Peyer's patch (tissue), 4 donors: Measurements from ENCODE around the gene ACSS1. TPM values are rescaled to one million over a fixed set of nuclear protein-coding genes. Genes with fewer than 3 reads are reported as not detected.

Source experiments
- DNase-seq, 3 donors: peaks; one replicate each; pipeline ENCODE4 v3.0.0-alpha.2; 2017 to 2019
- H3K27ac ChIP-seq, 4 donors: fragments of 200-600 bp; sonication (generic); one replicate each; pipeline ENCODE4 v1.5.1; 2016 to 2019
- H3K27me3 ChIP-seq, 2 donors: fragments of 200-600 bp; sonication (generic); one replicate each; pipeline ENCODE4 v1.5.1; 2019
- H3K36me3 ChIP-seq, 3 donors: fragments of 200-600 bp; sonication (generic); one replicate each; pipeline ENCODE4 v1.5.1; 2016 to 2019
- H3K4me1 ChIP-seq, 4 donors: fragments of 200-600 bp; sonication (generic); one replicate each; pipeline ENCODE4 v1.5.1; 2016 to 2019
- H3K4me3 ChIP-seq, 4 donors: fragments of 200-600 bp; sonication (generic); 1 replicate in 3 of 4; 2 replicates in 1 of 4; pipeline ENCODE4 v1.5.1; 2016 to 2019; ENCODE audit warnings: mild to moderate bottlenecking in 1 of 4
- H3K9me3 ChIP-seq, 4 donors: fragments of 200-600 bp; sonication (generic); one replicate each; pipeline ENCODE4 v1.5.1; 2016 to 2019; ENCODE audit warnings: mild to moderate bottlenecking in 1 of 4
- POLR2A ChIP-seq, 2 donors: fragments of 450-650 bp; IDR thresholded peaks; one replicate each; pipeline ENCODE4 v1.5.1; 2017; ENCODE audit warnings: antibody characterized with exemption in 2 of 2, mild to moderate bottlenecking in 2 of 2, moderate library complexity in 2 of 2
- total RNA-seq, 4 donors: library from RNA; depleted of rRNA; stranded (reverse); fragments of >200 nt; gene quantifications; one replicate each; pipeline ENCODE4 v1.1.0, GENCODE V29; 2016
- TF ChIP-seq, protein P1 (sequence below), 6 experiments: fragments of 450-650 bp in 4 of 6; fragments of 200-600 bp in 2 of 6; sonication (generic) in 1 of 6; IDR thresholded peaks; one replicate each; pipeline ENCODE4 v1.5.1; 2017 to 2019; ENCODE audit warnings: antibody characterized with exemption in 6 of 6, mild to moderate bottlenecking in 3 of 6, moderate library complexity in 1 of 6

ACSS1 gene
- total RNA-seq, 4 donors from 2014 or later: 49.5 to 160 (median 134) TPM

DNA sequence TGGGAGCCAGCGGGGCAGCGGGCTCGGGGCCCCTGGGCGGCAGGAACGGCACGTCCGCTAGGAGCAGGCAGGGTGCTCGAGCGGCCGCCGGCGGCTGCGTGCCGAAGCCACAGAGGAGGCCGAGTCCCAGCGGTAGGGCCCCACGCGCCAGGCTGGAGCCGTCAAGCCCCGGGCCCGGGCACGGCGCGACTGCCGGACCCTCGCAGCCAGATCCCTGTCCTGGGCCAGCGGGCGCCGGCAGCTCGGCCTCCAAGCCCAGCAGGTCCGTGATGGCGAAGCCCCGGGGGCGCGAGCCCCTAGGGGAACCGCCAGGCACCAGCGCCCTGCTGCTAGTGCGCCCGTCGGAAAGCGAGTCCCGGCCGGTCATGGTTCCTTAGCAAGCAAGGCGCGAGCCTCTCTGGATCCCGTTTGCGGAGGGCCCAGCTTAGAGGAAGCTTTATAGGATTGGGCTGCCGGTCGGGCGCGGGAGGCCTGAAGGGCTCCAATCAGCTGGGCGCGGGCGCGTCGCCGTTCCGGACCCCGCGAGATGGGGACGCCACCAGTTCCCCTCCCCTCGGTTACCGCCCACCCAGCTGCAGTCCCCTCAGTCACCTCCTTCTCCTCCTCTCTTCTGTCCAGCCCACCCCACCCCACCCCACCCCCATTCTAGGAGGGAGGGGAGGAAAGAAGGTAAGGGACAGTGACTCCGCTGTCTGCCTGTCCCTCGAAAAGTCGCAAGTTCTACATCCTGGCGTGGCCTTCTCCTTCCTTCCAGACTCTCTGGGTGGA, 24.0 kb upstream of the ACSS1 start, which contains the start of gene VSX1:
Gene VSX1, minus strand, starts transcription at position 412 of the 768 bp plus-strand sequence. Its CDS starts 45 bp downstream, at position 367.
- peaks cover 0 to 40% of the 10 kb centered on the region in 2 donors for H3K27me3 ChIP-seq
- no peaks in the 10 kb centered on the region for H3K9me3 ChIP-seq
- H3K27ac ChIP-seq: no peak within 1 kb of the TSS
- no peak within 1 kb of the TSS for H3K4me3 ChIP-seq
- TF ChIP-seq, protein P1, sequence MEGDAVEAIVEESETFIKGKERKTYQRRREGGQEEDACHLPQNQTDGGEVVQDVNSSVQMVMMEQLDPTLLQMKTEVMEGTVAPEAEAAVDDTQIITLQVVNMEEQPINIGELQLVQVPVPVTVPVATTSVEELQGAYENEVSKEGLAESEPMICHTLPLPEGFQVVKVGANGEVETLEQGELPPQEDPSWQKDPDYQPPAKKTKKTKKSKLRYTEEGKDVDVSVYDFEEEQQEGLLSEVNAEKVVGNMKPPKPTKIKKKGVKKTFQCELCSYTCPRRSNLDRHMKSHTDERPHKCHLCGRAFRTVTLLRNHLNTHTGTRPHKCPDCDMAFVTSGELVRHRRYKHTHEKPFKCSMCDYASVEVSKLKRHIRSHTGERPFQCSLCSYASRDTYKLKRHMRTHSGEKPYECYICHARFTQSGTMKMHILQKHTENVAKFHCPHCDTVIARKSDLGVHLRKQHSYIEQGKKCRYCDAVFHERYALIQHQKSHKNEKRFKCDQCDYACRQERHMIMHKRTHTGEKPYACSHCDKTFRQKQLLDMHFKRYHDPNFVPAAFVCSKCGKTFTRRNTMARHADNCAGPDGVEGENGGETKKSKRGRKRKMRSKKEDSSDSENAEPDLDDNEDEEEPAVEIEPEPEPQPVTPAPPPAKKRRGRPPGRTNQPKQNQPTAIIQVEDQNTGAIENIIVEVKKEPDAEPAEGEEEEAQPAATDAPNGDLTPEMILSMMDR (IDR thresholded peaks at IDR 0.05): no peak
- no peak for TF ChIP-seq POLR2A (IDR thresholded peaks at IDR 0.05)
- peaks cover 0 to 18% (median 2%) of the 10 kb centered on the region in 4 donors for H3K4me1 ChIP-seq
- DNase-seq: no peak
- H3K36me3 ChIP-seq: no peaks in the 10 kb centered on the region

DNA sequence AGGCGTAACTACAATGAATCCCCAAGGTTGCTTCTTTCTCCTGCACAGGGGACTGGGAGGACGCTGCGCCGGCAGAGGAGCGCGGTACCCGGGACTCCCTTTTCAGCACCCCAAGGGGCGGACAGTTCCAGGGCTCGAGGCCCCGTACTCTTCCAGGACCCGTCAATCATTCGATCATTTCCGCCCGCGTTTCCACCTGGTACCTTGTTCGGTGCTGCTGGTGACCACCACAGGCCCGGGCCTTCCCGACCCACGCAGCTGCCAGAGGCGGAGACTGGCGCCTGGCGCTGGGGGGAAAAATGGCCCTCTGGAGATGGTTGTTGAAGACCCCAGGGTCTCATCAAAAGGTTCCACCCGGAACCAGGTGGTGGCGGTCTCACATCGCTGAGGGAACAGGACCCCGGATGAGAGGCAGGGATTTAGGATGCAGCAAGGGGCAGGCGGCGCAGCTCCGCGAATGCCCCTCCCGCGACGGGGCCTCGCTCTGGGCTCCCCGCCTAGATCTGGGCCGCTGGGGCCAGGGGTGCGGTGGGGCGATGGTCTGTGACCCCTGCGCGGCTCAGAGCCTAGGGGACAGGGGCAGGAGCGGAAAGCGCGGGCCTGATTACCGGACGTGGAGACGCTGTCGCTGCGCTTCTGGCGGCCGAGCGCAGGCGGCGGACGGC, 23.3 kb upstream of the ACSS1 start:
- no peak overlapping the region for H3K4me3 ChIP-seq
- no peaks in the 10 kb centered on the region for H3K9me3 ChIP-seq
- peaks cover 0 to 40% of the 10 kb centered on the region in 2 donors for H3K27me3 ChIP-seq
- DNase-seq: peak in 1 of 3 donors; percentile 7
- peaks cover 0 to 19% (median 2%) of the 10 kb centered on the region in 4 donors for H3K4me1 ChIP-seq
- no peaks in the 10 kb centered on the region for H3K36me3 ChIP-seq
- TF ChIP-seq, protein P1 (IDR thresholded peaks at IDR 0.05): no peak
- no peak for TF ChIP-seq POLR2A (IDR thresholded peaks at IDR 0.05)
- no peak overlapping the region for H3K27ac ChIP-seq

DNA sequence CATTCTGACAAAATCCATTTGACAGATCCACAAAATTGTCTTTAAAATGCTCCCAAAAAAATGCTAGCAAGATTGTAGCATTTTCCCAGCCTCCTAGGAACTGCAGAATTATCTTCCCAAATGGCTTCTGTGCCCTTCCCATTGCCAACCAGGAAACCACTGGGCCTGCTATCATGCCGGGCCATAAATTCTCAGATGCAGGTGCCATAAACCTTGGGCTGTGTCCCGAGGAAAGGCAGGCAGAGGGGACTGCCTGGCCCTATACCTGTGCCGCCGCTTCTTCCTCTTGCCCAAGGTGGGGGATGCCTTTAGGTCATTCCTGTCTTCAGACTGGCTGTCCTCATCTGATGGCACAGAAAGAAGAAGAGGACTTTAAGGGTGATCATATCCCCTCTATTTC, 21.2 kb upstream of the ACSS1 start:
- Histone ChIP-seq H3K27ac (no peak overlapping the region), H3K36me3 (no peaks in the 10 kb centered on the region), H3K9me3 (no peaks in the 10 kb centered on the region), H3K27me3 (peaks cover 0 to 28% of the 10 kb centered on the region in 2 donors), H3K4me1 (peaks cover 0 to 19% (median 2%) of the 10 kb centered on the region in 4 donors), H3K4me3 (no peak overlapping the region)
- no peak for TF ChIP-seq POLR2A (IDR thresholded peaks at IDR 0.05)
- TF ChIP-seq, protein P1 (IDR thresholded peaks at IDR 0.05): no peak
- DNase-seq: peak in 2 of 3 donors; percentile 3 to 63

DNA sequence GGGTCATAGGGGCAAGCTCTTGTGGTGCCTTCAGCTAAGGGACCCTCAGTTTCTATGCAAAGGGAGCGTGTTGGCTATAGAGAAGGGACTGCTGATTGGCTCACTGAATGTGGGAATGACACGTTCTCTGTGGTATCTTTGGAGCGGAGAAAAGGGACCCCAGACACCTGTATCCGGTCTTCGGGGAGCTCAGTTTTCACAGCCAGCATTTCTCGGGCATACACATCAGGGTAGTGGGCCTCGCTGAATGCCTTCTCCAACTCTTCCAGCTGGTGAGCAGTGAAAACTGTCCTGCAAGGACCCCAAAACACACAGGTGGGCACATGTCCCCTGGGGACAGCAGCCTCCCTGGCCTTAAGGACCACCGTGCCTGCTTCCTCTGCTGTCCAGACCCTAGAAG, 20.7 kb upstream of the ACSS1 start:
- H3K9me3 ChIP-seq: no peaks in the 10 kb centered on the region
- H3K4me1 ChIP-seq: peaks cover 0 to 19% (median 2%) of the 10 kb centered on the region in 4 donors
- H3K36me3 ChIP-seq: no peaks in the 10 kb centered on the region
- peaks cover 0 to 22% of the 10 kb centered on the region in 2 donors for H3K27me3 ChIP-seq
- H3K4me3 ChIP-seq: no peak overlapping the region
- no peak for TF ChIP-seq POLR2A (IDR thresholded peaks at IDR 0.05)
- TF ChIP-seq, protein P1 (IDR thresholded peaks at IDR 0.05): no peak
- DNase-seq: peak in 1 of 3 donors; percentile 1
- H3K27ac ChIP-seq: no peak overlapping the region

DNA sequence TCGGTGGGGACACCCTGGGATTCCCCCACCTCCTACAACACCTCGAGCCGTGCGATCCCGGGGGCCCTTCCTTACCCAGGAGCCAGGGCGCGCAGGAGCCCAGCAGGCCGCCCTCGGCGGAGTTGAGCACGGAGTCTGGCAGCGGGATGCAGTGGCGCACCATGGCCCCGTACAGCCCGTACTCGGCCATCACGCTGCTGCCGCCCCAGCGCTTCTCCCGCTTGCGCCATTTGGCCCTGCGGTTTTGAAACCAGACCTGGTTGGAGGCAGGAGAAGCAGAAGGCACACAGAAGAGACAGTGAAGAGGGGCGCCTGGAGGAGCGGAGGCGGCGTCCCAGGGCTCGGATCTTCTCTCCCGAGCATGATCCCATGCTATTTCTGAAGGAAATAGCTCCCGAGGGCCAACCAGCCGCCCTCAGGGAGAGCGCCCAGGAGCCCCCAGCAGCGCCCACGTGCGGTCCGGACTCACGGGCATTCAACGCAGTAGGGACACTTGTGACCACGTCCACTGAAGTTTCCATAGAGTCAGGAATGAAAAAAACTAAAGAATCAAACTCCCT, 19.8 kb upstream of the ACSS1 start:
- H3K27me3 ChIP-seq: peaks cover 0 to 14% of the 10 kb centered on the region in 2 donors
- H3K4me3 ChIP-seq: peak overlapping the region in 3 of 4 donors; percentile 9 to 29 (median 10)
- TF ChIP-seq POLR2A (IDR thresholded peaks at IDR 0.05): no peak
- TF ChIP-seq, protein P1 (IDR thresholded peaks at IDR 0.05): no peak
- H3K4me1 ChIP-seq: peaks cover 0 to 19% (median 0%) of the 10 kb centered on the region in 4 donors
- no peak overlapping the region for H3K27ac ChIP-seq
- peak in 1 of 3 donors; percentile 15 for DNase-seq
- H3K9me3 ChIP-seq: no peaks in the 10 kb centered on the region
- H3K36me3 ChIP-seq: no peaks in the 10 kb centered on the region
